GM12872 (cell line): ENCODE data around the gene MGAT5.

ENCODE experiments used
- TF ChIP-seq, protein P1 (sequence below): IDR thresholded peaks from 3 replicates; pipeline ENCODE4 v1.5.1; 2011; ENCODE audit warnings: low read depth, mild to moderate bottlenecking, low read length, moderate library complexity; ENCODE audit not compliant: insufficient read depth

MGAT5 gene

DNA sequence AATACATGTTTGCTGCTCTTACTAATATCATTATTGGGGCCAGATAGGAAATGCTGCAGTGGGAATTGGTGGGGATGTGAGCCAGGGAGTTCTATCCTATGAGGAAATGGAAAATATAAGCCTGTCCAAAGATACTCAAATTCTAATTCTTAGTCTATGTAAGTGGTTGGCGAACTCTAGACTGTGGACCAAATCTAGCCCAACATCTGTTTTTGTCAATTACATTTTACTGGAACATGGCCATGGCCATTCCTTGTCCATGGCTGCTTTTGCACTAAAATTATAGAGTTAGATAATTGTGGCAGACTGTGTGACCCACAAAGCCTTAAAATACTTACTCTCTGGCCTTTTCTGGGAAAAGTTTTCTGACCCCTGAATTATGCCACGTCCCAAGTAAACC, 113.3 kb downstream of the MGAT5 start:
- TF ChIP-seq, protein P1, sequence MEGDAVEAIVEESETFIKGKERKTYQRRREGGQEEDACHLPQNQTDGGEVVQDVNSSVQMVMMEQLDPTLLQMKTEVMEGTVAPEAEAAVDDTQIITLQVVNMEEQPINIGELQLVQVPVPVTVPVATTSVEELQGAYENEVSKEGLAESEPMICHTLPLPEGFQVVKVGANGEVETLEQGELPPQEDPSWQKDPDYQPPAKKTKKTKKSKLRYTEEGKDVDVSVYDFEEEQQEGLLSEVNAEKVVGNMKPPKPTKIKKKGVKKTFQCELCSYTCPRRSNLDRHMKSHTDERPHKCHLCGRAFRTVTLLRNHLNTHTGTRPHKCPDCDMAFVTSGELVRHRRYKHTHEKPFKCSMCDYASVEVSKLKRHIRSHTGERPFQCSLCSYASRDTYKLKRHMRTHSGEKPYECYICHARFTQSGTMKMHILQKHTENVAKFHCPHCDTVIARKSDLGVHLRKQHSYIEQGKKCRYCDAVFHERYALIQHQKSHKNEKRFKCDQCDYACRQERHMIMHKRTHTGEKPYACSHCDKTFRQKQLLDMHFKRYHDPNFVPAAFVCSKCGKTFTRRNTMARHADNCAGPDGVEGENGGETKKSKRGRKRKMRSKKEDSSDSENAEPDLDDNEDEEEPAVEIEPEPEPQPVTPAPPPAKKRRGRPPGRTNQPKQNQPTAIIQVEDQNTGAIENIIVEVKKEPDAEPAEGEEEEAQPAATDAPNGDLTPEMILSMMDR = no peak

DNA sequence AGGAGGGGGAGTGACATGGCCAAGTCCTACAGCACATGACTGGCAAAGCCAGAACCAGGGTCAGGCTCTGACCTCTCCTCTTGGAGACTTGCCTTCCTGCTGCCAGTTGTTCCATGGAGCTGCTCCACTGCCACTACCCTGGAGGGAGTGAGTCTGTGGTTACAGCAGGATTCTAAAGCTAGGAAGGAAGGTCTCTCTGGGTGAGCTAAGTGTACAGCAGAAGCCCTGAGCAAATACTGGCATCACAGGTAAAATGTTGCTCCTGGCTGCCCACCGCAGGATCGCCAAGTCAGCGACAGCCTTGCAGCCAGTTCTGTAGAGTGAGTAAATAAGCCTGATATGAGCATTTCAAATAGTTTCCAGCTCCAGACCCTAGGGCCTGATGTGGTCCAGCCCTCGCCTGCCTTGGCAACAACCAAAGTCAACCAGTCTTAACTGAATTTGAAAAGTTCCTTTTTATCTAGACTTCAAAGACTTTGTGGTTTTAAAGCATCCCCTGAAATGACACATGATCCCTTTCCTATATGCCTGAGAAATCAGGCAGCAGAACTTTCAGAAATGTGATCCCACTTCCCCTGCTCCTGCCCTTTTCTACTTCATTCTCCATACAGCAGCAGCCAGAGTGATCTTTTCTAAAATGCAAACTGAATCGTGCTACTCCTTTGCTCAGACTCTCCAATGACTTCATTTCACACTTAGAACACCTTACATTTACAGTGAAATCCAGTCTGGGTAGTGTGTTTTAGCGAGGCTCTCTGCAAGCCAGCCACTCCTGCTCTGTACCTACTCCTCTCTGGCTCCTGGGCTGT, 114.3 kb downstream of the MGAT5 start:
- TF ChIP-seq, protein P1 = no peak

DNA sequence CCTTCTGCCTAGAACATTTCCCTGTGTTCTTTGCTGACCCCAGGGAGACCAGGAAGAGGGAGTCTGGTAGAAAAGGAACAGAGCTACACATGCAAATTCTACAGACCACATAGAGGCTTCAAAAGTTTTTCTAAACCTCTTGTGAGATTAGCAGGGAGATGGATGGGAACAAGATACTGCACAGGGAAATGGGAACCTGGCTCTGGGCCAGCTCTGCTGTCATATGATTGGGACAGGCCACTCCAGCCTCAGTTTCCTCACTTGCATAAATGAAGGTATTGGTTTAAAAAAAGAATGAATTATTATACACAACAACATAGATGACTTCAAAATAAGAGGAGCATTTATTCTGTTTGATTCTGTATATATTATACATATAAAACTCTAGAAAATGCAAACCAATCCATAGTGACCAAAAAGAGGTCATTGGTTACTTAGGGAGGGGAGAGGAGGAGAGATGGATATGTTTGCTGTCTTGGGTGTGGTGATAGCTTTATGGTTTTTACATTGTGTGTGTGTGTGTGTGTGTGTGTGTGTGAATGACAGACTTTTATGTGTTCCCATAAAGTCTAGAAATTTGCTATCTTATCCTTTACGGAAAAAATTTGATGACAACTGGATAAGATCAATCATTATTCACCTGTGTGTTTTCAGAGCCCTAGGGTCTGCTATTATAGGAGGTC, 115.5 kb downstream of the MGAT5 start:
- TF ChIP-seq, protein P1 = no peak

DNA sequence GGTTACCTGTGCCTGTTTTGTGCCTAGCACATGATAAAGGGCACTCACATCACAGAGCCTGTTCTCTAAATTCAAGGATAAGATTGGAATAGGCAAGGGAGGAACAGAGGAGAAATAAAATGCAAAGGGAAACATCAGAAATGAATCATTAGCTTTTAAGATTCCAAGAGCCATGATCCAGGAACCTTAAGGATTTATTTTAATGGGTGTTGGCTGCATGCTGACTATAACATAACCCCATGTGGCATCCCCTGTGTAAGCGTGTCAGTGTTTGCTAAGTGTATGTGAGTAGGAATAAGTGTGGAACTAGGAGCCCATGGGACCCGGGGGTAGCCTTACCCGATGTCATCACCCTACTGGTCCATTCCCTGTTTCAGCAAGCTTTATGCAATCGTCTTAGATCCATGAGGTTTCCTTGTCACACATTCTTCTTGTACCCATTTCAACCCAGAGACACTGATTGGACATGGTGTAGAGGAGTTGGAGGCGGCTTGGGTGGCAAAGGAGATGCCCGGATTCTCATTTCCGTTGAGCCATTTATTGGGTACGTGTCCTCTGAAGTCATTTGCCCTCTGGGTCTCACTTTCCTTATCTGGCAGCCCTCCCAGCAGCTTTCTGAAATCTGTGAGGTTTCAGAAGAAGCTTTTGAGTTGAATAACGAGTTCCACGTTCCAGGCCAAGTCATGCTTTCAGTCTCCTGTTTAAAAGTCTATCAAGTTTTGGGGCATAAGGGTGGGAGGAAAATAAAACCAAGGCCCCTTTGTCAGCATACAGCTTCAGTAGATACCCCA, 117.0 kb downstream of the MGAT5 start:
- TF ChIP-seq, protein P1 = no peak

DNA sequence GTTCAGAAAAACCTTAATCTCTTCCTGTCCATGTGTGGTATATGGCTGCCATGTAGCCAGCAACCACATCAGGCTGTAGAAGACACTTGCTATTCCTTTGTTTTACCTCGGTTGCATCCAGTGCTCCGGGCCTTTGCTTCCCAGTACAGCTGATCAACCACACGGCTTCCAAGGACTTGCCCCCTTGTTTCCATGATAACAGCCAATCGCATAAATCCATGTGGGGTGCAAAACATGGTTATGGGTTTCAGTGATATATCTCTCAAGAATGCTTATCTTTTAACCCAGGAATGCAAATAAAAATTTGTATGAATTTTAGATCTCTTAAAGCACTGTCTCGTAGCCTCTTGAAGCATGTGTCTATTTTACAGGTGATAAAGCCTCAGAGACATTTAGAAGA, 118.3 kb downstream of the MGAT5 start:
- TF ChIP-seq, protein P1 = no peak

DNA sequence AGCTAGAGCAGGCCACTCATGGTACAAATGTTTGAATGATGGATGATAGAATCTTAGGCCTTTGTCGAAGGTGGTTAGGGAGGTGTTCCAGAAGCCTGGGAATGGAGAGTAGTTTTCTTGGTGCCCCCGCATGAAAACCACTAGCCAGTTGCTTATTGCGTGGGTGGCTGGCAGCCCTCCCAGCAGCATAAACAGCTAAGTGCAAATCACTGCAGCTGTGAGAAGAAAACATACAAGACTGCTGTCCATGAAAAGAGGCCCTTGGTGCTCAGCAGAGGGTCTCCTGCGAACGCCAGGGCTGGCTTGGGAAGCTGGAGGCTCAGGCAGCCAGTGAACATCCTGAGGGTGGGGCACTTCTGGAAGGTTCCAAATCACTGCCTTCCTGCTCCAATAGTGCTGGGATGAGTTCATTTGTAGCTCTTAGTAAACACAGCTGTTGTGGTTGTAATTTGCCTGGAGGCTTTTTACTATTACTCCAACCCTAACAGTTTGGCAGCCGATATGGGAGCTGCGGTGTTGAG, 118.8 kb downstream of the MGAT5 start:
- TF ChIP-seq, protein P1 = no peak

DNA sequence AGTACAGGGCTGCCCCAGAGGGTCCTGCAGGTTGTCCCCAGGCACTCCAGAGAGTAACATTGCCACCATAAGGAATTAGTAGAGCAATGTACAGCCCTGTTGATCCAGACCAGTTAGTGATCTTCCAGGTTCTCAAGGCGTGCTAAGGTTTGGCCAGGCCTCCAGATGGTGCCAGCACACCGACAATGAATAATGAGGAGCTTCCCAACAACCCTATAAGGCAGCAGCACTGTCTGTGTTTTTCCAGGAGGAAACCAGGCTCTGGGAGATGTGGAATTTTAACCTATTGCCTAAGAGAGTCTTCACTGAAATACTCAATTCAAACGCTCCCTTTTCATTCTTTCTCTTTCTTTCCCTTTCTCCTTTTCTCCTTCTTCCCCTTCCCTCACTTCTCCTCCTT, 122.1 kb downstream of the MGAT5 start:
- TF ChIP-seq, protein P1 = no peak
